ENCODE measurements around the gene GK. TPM values are rescaled to one million over a fixed set of nuclear protein-coding genes. Genes with fewer than 3 reads are reported as not detected.

GK gene
- total and polyA plus RNA-seq, 2 of the 8 experiments (the other 6 are each of a cell fraction or from before 2014, with no cell fraction given), result 2.9 to 11.2 TPM

DNA sequence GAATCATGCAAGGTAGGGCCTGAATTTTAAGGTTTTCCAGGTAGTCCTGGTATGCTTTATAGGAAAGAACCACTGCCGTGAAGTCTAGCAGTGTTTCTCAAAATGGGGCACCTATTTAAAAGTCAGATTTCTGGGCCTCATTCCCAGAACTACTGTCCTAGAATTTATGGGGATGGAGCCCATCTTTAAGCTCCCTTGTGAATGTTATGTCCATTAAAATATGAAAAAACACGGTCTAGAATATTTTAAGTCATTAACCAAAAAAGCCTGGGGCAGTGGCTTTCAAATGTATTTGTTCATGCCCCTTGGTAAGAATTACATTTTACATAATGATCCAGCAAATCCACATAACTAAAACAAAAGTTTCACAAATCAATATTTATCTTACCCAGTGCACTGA lies 35.4 kb downstream of the GK start:
- Histone ChIP-seq H3K4me2 (ENCODE audit: insufficient read depth in 1 of 2, low read depth in 2 of 2, low read length in 2 of 2) (no peak overlapping the region), H3K36me3 (ENCODE audit: control insufficient read depth in 2 of 4, insufficient read depth in 4 of 4, low read length in 3 of 4) (no peaks in the 10 kb centered on the region), H3K9ac (replicated peaks in 1 of 4; ENCODE audit: extremely low read depth in 1 of 4, low read depth in 3 of 4, low read length in 3 of 4) (no peak overlapping the region), H4K91ac (replicated peaks; ENCODE audit: insufficient read length, low read length) (no peak overlapping the region), H3K9me3 (ENCODE audit: insufficient read depth in 2 of 2, low read depth in 1 of 2, low read length in 1 of 2) (no peaks in the 10 kb centered on the region), H2BK5ac (ENCODE audit: low read depth, low read length) (no peak overlapping the region), H2BK20ac (ENCODE audit: low read length) (no peak overlapping the region), H3K27me3 (replicated peaks in 1 of 4; ENCODE audit: control insufficient read depth in 3 of 4, extremely low read depth in 1 of 4, insufficient read depth in 3 of 4, low read length in 3 of 4) (no peaks in the 10 kb centered on the region), H3K27ac (ENCODE audit: low read depth, low read length) (no peak overlapping the region), H3K18ac (ENCODE audit: extremely low read depth, low read length) (no peak overlapping the region), H3K23me2 (ENCODE audit: low read depth, low read length) (no peaks in the 10 kb centered on the region), H2AK5ac (ENCODE audit: low read depth, low read length) (no peak overlapping the region), H4K5ac (ENCODE audit: insufficient read length, low read depth, low read length) (no peak overlapping the region), H3K56ac (replicated peaks; ENCODE audit: insufficient read length, low read depth, low read length) (no peak overlapping the region), H3K4me3 (ENCODE audit: extremely low read depth in 1 of 4, insufficient read depth in 2 of 4, low read depth in 3 of 4, low read length in 4 of 4) (no peak overlapping the region), H3K23ac (ENCODE audit: insufficient read length) (no peak overlapping the region), H3K4me1 (replicated peaks in 1 of 4; ENCODE audit: control insufficient read depth in 3 of 4, insufficient read depth in 4 of 4, low read length in 3 of 4) (peaks cover 0 to 7% (median 2%) of the 10 kb centered on the region in 4 experiments; a peak in 4 of 7 replicates), H2AFZ (ENCODE audit: low read length) (no peak overlapping the region), H3K79me1 (ENCODE audit: low read depth, low read length) (no peaks in the 10 kb centered on the region), H4K20me1 (replicated peaks in 1 of 2; ENCODE audit: control insufficient read depth in 1 of 2, insufficient read depth in 2 of 2, low read length in 2 of 2) (no peaks in the 10 kb centered on the region), H2BK120ac (replicated peaks; ENCODE audit: low read depth, low read length) (no peak overlapping the region), H3K14ac (ENCODE audit: insufficient read length) (no peak overlapping the region), H2BK15ac (ENCODE audit: low read length) (no peak overlapping the region), H4K8ac (ENCODE audit: extremely low read depth, insufficient read depth, low read length) (no peak overlapping the region), H3K79me2 (ENCODE audit: control insufficient read depth in 1 of 2, insufficient read depth in 2 of 2, low read length in 2 of 2) (no peaks in the 10 kb centered on the region), H2BK12ac (ENCODE audit: low read depth, low read length) (no peak overlapping the region), H3K4ac (replicated peaks; ENCODE audit: insufficient read length, low read depth, low read length) (no peak overlapping the region)
- FAIRE-seq, result no peak
- TF ChIP-seq JUN (IDR thresholded peaks at IDR 0.05; ENCODE audit: low read depth, low read length), result no peak
- TF ChIP-seq PHF8 (conservative IDR thresholded peaks at IDR 0.05; ENCODE audit: low read depth, low read length), result no peak
- no peak for TF ChIP-seq JUND (IDR thresholded peaks at IDR 0.05; ENCODE audit: low read length)
- no peak for TF ChIP-seq EP300 (IDR thresholded peaks at IDR 0.05; ENCODE audit: borderline replicate concordance in 1 of 2, low read depth in 2 of 2, low read length in 2 of 2)
- no peak for TF ChIP-seq BCL11A (IDR thresholded peaks at IDR 0.05; ENCODE audit: low read depth in 2 of 2, low read length in 2 of 2)
- no peak for TF ChIP-seq CHD1 (IDR thresholded peaks at IDR 0.05; ENCODE audit: low read depth, low read length)
- TF ChIP-seq NRF1 (IDR thresholded peaks at IDR 0.05; ENCODE audit: low read depth, low read length), result no peak
- no peak for TF ChIP-seq FOSL1 (IDR thresholded peaks at IDR 0.05; ENCODE audit: insufficient read depth, low read depth, low read length)
- no peak for TF ChIP-seq CBX8 (IDR thresholded peaks at IDR 0.05; ENCODE audit: borderline replicate concordance, low read depth, low read length)
- TF ChIP-seq, protein P1, sequence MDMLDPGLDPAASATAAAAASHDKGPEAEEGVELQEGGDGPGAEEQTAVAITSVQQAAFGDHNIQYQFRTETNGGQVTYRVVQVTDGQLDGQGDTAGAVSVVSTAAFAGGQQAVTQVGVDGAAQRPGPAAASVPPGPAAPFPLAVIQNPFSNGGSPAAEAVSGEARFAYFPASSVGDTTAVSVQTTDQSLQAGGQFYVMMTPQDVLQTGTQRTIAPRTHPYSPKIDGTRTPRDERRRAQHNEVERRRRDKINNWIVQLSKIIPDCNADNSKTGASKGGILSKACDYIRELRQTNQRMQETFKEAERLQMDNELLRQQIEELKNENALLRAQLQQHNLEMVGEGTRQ (IDR thresholded peaks at IDR 0.05; ENCODE audit: low read length), result no peak
- POLR2A ChIA-PET (ENCODE audit: partially characterized antibody), result no interaction called here
- no peak for DNase-seq (ENCODE audit: low read depth in 1 of 2, low spot score in 2 of 2)
- 80% methylated on average over 2 of the region's 2 CpGs; no CpG with 5 or more reads in 1 of the 2 experiments for WGBS, 2 experiments (ENCODE audit: extremely low coverage in 1 of 2, insufficient coverage in 1 of 2, insufficient read length in 1 of 2, insufficient replicate concordance in 2 of 2, low coverage in 1 of 2, low lambda C conversion rate in 2 of 2, missing lambda C conversion rate in 1 of 2)
- CTCF ChIA-PET (ENCODE audit: partially characterized antibody), result interaction anchor here (1.5 kb wide), 1 partner anchor 34 kb away, joined by 3 read pairs; no protein-coding TSS in a partner anchor

Measured in H1 (cell line).